Renal cortical epithelial cell (primary cell): ENCODE measurements around the gene MAP2. TPM values are rescaled to one million over a fixed set of nuclear protein-coding genes. Genes with fewer than 3 reads are reported as not detected.
"Not testable (repeated sequence)": the region's sequence is repeated elsewhere in the genome, so short reads cannot be mapped to it uniquely, and the experiment has no call there.

Source experiments
- DNase-seq: peaks from one replicate; pipeline ENCODE4 v3.0.0-alpha.2; 2011; ENCODE audit warnings: low read depth
- total RNA-seq: library from RNA; depleted of rRNA; stranded (reverse); fragments of >200 nt; gene quantifications from 2 replicates; pipeline ENCODE4 v1.2.3, GENCODE V29; 2014

MAP2 gene
- total RNA-seq, 1 donor from 2014 or later: 18.3 TPM

- no peak for DNase-seq
Observed at GRCh38 chr2:209591021-209591420, 167.2 kb downstream of the MAP2 start.

GRCh38 chr2:209592106-209592505 lies 168.3 kb downstream of the MAP2 start:
- no peak for DNase-seq

- no peak for DNase-seq
Observed at GRCh38 chr2:209593930-209594329, 170.1 kb downstream of the MAP2 start.

GRCh38 chr2:209596262-209596661 lies 172.4 kb downstream of the MAP2 start:
- DNase-seq: peak; percentile 15

GRCh38 chr2:209598227-209598626 lies 174.4 kb downstream of the MAP2 start:
- DNase-seq: not testable (repeated sequence)

- DNase-seq: no peak
Observed at GRCh38 chr2:209600341-209601171, 176.7 kb downstream of the MAP2 start.

GRCh38 chr2:209601497-209601896 lies 177.7 kb downstream of the MAP2 start:
- no peak for DNase-seq

GRCh38 chr2:209602259-209602658 lies 178.4 kb downstream of the MAP2 start:
- no peak for DNase-seq

GRCh38 chr2:209609531-209609930 lies 185.7 kb downstream of the MAP2 start:
- DNase-seq: no peak

GRCh38 chr2:209610631-209611030 lies 186.8 kb downstream of the MAP2 start:
- no peak for DNase-seq

GRCh38 chr2:209613649-209614305 lies 189.9 kb downstream of the MAP2 start:
- DNase-seq: no peak

- DNase-seq: no peak
Observed at GRCh38 chr2:209614690-209615369, 191.0 kb downstream of the MAP2 start.

GRCh38 chr2:209619782-209620181 lies 195.9 kb downstream of the MAP2 start:
- DNase-seq: peak; percentile 6

- peak; percentile 57 for DNase-seq
Observed at GRCh38 chr2:209624192-209624938, 200.5 kb downstream of the MAP2 start.

GRCh38 chr2:209629597-209629996 lies 205.8 kb downstream of the MAP2 start:
- peak; percentile 94 for DNase-seq

- no peak for DNase-seq
Observed at GRCh38 chr2:209633911-209634310, 210.1 kb downstream of the MAP2 start.

GRCh38 chr2:209636076-209636475 lies 212.2 kb downstream of the MAP2 start:
- peak; percentile 27 for DNase-seq

- no peak for DNase-seq
Observed at GRCh38 chr2:209637293-209637692, 213.4 kb downstream of the MAP2 start.

GRCh38 chr2:209638346-209638745 lies 214.5 kb downstream of the MAP2 start:
- DNase-seq: peak; percentile 43

- no peak for DNase-seq
Observed at GRCh38 chr2:209640358-209640757, 216.5 kb downstream of the MAP2 start.

- peak; percentile 41 for DNase-seq
Observed at GRCh38 chr2:209642146-209642820, 218.4 kb downstream of the MAP2 start.
